ENCODE results near the gene SFXN4. TPM values are rescaled to one million over a fixed set of nuclear protein-coding genes. Genes with fewer than 3 reads are reported as not detected.
A peak's percentile ranks its signal among the peaks of the same experiment; 100 is the strongest.

SFXN4 gene
- total RNA-seq, 1 donor from 2014 or later = 52.7 TPM

GRCh38 chr10:119105155-119105554 lies 60.4 kb downstream of the SFXN4 start:
- H3K4me1 ChIP-seq = peaks cover 20% of the 10 kb centered on the region
- no peak for TF ChIP-seq CTCF (IDR thresholded peaks at IDR 0.05; ENCODE audit: borderline replicate concordance)
- H3K4me3 ChIP-seq = peak overlapping the region; percentile 92
- H3K27ac ChIP-seq (replicated peaks) = no peak overlapping the region
- H3K9me3 ChIP-seq (replicated peaks) = no peaks in the 10 kb centered on the region
- no peak for DNase-seq
- intact Hi-C loops (cut with micrococcal nuclease) = no loop called here
- H3K36me3 ChIP-seq = peaks cover 22% of the 10 kb centered on the region
- no peaks in the 10 kb centered on the region for H3K27me3 ChIP-seq (ENCODE audit: low read depth)

GRCh38 chr10:119104654-119105015 lies 60.9 kb downstream of the SFXN4 start:
- peaks cover 21% of the 10 kb centered on the region for H3K4me1 ChIP-seq
- intact Hi-C loops (cut with micrococcal nuclease) = no loop called here
- no peaks in the 10 kb centered on the region for H3K9me3 ChIP-seq (replicated peaks)
- no peak for TF ChIP-seq CTCF (IDR thresholded peaks at IDR 0.05; ENCODE audit: borderline replicate concordance)
- H3K27me3 ChIP-seq (ENCODE audit: low read depth) = no peaks in the 10 kb centered on the region
- peak; percentile 19 for DNase-seq
- H3K27ac ChIP-seq (replicated peaks) = peak overlapping the region; percentile 86
- peak overlapping the region; percentile 92 for H3K4me3 ChIP-seq
- H3K36me3 ChIP-seq = peaks cover 17% of the 10 kb centered on the region

GRCh38 chr10:119103903-119104653 lies 61.4 kb downstream of the SFXN4 start, which contains the start of gene DENND10:
TSS of gene DENND10 (plus strand) at chr10:119104113. CDS start at chr10:119104143, 30 bp downstream.
- Histone ChIP-seq H3K9me3 (replicated peaks) (no peaks in the 10 kb centered on the region), H3K27ac (replicated peaks) (peak within 1 kb of the TSS; percentile 86), H3K4me3 (peak within 1 kb of the TSS; percentile 92), H3K27me3 (ENCODE audit: low read depth) (no peaks in the 10 kb centered on the region), H3K4me1 (peaks cover 21% of the 10 kb centered on the region), H3K36me3 (peaks cover 11% of the 10 kb centered on the region)
- DNase-seq = peak; percentile 85
- intact Hi-C loops (cut with micrococcal nuclease) = no loop called here
- TF ChIP-seq CTCF (IDR thresholded peaks at IDR 0.05; ENCODE audit: borderline replicate concordance) = peak; percentile 34

GRCh38 chr10:119103241-119103902 lies 62.1 kb downstream of the SFXN4 start:
- Histone ChIP-seq H3K27me3 (ENCODE audit: low read depth) (no peaks in the 10 kb centered on the region), H3K36me3 (peaks cover 4% of the 10 kb centered on the region), H3K4me3 (peak overlapping the region; percentile 92), H3K4me1 (peaks cover 21% of the 10 kb centered on the region), H3K9me3 (replicated peaks) (no peaks in the 10 kb centered on the region), H3K27ac (replicated peaks) (peak overlapping the region; percentile 86)
- intact Hi-C loops (cut with micrococcal nuclease) = no loop called here
- no peak for TF ChIP-seq CTCF (IDR thresholded peaks at IDR 0.05; ENCODE audit: borderline replicate concordance)
- no peak for DNase-seq

- H3K4me1 ChIP-seq = peaks cover 21% of the 10 kb centered on the region
- no peak overlapping the region for H3K4me3 ChIP-seq
- TF ChIP-seq CTCF (IDR thresholded peaks at IDR 0.05; ENCODE audit: borderline replicate concordance) = no peak
- H3K9me3 ChIP-seq (replicated peaks) = no peaks in the 10 kb centered on the region
- H3K27me3 ChIP-seq (ENCODE audit: low read depth) = no peaks in the 10 kb centered on the region
- DNase-seq = no peak
- intact Hi-C loops (cut with micrococcal nuclease) = no loop called here
- H3K36me3 ChIP-seq = no peaks in the 10 kb centered on the region
- peak overlapping the region; percentile 77 for H3K27ac ChIP-seq (replicated peaks)
Measured at GRCh38 chr10:119101366-119102098, 64.0 kb downstream of the SFXN4 start.
